NCI-H187 (cell line): Measurements from ENCODE around the gene SRSF9.
"Not testable (repeated sequence)": the region's sequence is repeated elsewhere in the genome, so short reads cannot be mapped to it uniquely, and the experiment has no call there.

Experiments used
- DNase-seq, 2 experiments: peaks; one replicate each; lab custom pipeline; 2025; lab: John Stamatoyannopoulos, UW

The SRSF9 gene

GRCh38 chr12:120481022-120481767, 11.6 kb upstream of the SRSF9 start:
- DNase-seq, result no peak

- DNase-seq, result no peak
These were observed 10.7 kb upstream of the SRSF9 start for GRCh38 chr12:120480211-120480610.

GRCh38 chr12:120479458-120479857, 9.9 kb upstream of the SRSF9 start:
- DNase-seq, result no peak

- no peak for DNase-seq
These were observed 6.1 kb upstream of the SRSF9 start for GRCh38 chr12:120475643-120476042.

GRCh38 chr12:120474616-120474960, 5.0 kb upstream of the SRSF9 start:
- no peak for DNase-seq

GRCh38 chr12:120473807-120474615, 4.5 kb upstream of the SRSF9 start:
- no peak for DNase-seq

GRCh38 chr12:120472521-120472920, 3.0 kb upstream of the SRSF9 start:
- no peak for DNase-seq

- DNase-seq, result no peak
These were observed 719 bp upstream of the SRSF9 start for GRCh38 chr12:120470150-120470784.

- no peak for DNase-seq
These were observed 613 bp downstream of the SRSF9 start for GRCh38 chr12:120468821-120469449.

GRCh38 chr12:120468325-120468820, 1.2 kb downstream of the SRSF9 start:
- no peak for DNase-seq

- DNase-seq, result no peak
These were observed 2.1 kb downstream of the SRSF9 start for GRCh38 chr12:120467439-120467838.

- no peak for DNase-seq
These were observed 2.8 kb downstream of the SRSF9 start for GRCh38 chr12:120466560-120467315.

- no peak for DNase-seq
These were observed 3.8 kb downstream of the SRSF9 start for GRCh38 chr12:120465756-120466155.

GRCh38 chr12:120463712-120464111, 5.8 kb downstream of the SRSF9 start:
- DNase-seq, result no peak

GRCh38 chr12:120462099-120462640, 7.4 kb downstream of the SRSF9 start:
- DNase-seq, result no peak

GRCh38 chr12:120460157-120460556, 9.4 kb downstream of the SRSF9 start:
- DNase-seq, result no peak

GRCh38 chr12:120457133-120457532, 12.4 kb downstream of the SRSF9 start:
- no peak for DNase-seq

GRCh38 chr12:120455302-120455701, 14.2 kb downstream of the SRSF9 start:
- no peak for DNase-seq

GRCh38 chr12:120453977-120454376, 15.6 kb downstream of the SRSF9 start:
- no peak for DNase-seq

- DNase-seq, result no peak
These were observed 16.3 kb downstream of the SRSF9 start for GRCh38 chr12:120453060-120453750.

GRCh38 chr12:120452524-120452923, 17.0 kb downstream of the SRSF9 start:
- not testable (repeated sequence) for DNase-seq
